Mesenchymal stem cell (in vitro differentiated cells and primary cell): ENCODE data around the gene REEP1.

ENCODE experiments used
- DNase-seq: peaks from one replicate; pipeline ENCODE4 v3.0.0-alpha.2; 2013
- H2AFZ ChIP-seq: one replicate; pipeline ENCODE4 v1.6.1; 2013; ENCODE audit warnings: low read depth, mild to moderate bottlenecking, control low read depth, inconsistent platforms, low read length, moderate library complexity
- H2AK5ac ChIP-seq: 2 replicates; pipeline ENCODE4 v1.6.1; 2013; ENCODE audit warnings: low read length, moderate library complexity, mild to moderate bottlenecking, inconsistent platforms; ENCODE audit not compliant: severe bottlenecking
- H2BK120ac ChIP-seq: one replicate; pipeline ENCODE4 v1.6.1; 2013; ENCODE audit warnings: low read depth, mild to moderate bottlenecking, inconsistent platforms, low read length, moderate library complexity
- H2BK12ac ChIP-seq, 2 experiments: one replicate each; pipeline ENCODE4 v1.6.1; 2013; ENCODE audit warnings: inconsistent platforms in 2 of 2, low read length in 2 of 2, mild to moderate bottlenecking in 2 of 2, moderate library complexity in 2 of 2, control low read depth in 1 of 2
- H2BK15ac ChIP-seq: one replicate; pipeline ENCODE4 v1.6.1; 2013; ENCODE audit warnings: mild to moderate bottlenecking, low read depth, inconsistent platforms; ENCODE audit not compliant: poor library complexity, severe bottlenecking
- H2BK5ac ChIP-seq: 2 replicates; pipeline ENCODE4 v1.6.1; 2013; ENCODE audit warnings: low read depth, mild to moderate bottlenecking, low read length, control low read depth, inconsistent platforms; ENCODE audit not compliant: poor library complexity, severe bottlenecking
- H3K14ac ChIP-seq, 2 experiments: one replicate each; pipeline ENCODE4 v1.6.1; 2013; ENCODE audit warnings: inconsistent platforms in 2 of 2, low read length in 2 of 2, control low read depth in 1 of 2, mild to moderate bottlenecking in 1 of 2, moderate library complexity in 1 of 2
- H3K18ac ChIP-seq, 2 experiments: one replicate each; pipeline ENCODE4 v1.6.1; 2013; ENCODE audit warnings: inconsistent platforms in 2 of 2, low read length in 2 of 2, control low read depth in 1 of 2, low read depth in 1 of 2, mild to moderate bottlenecking in 1 of 2
- H3K23ac ChIP-seq, 2 experiments: one replicate each; pipeline ENCODE4 v1.6.1; 2013; ENCODE audit warnings: inconsistent platforms in 2 of 2, low read length in 2 of 2, mild to moderate bottlenecking in 2 of 2, moderate library complexity in 2 of 2, control low read depth in 1 of 2
- H3K27ac ChIP-seq: 2 replicates; pipeline ENCODE4 v1.5.1; 2013; ENCODE audit warnings: mild to moderate bottlenecking, moderate library complexity, low read length, control low read depth, inconsistent platforms; ENCODE audit not compliant: poor library complexity, severe bottlenecking
- H3K27me3 ChIP-seq, 2 experiments: 2 replicates each; pipeline versions ENCODE4 v1.6.1 to v1.7.0; 2013; ENCODE audit warnings: low read length in 2 of 2, mild to moderate bottlenecking in 2 of 2, moderate library complexity in 2 of 2, control low read depth in 1 of 2, inconsistent platforms in 1 of 2; ENCODE audit not compliant: control insufficient read depth in 1 of 2, insufficient read depth in 1 of 2
- H3K36me3 ChIP-seq, 2 experiments: 2 replicates each; pipeline versions ENCODE4 v1.6.1 to v1.7.0; 2013; ENCODE audit warnings: low read length in 2 of 2, control low read depth in 1 of 2, inconsistent platforms in 1 of 2, low read depth in 1 of 2, mild to moderate bottlenecking in 1 of 2; ENCODE audit not compliant: insufficient read depth in 2 of 2, control insufficient read depth in 1 of 2
- H3K4ac ChIP-seq, 2 experiments: one replicate each; pipeline ENCODE4 v1.6.1; 2013; ENCODE audit warnings: inconsistent platforms in 2 of 2, low read length in 2 of 2, mild to moderate bottlenecking in 2 of 2, moderate library complexity in 2 of 2, control low read depth in 1 of 2, low read depth in 1 of 2
- H3K4me1 ChIP-seq: 2 replicates; pipeline ENCODE4 v1.6.1; 2013; ENCODE audit warnings: low read depth, low read length, control low read depth; ENCODE audit not compliant: control insufficient read depth, insufficient read depth
- H3K4me2 ChIP-seq: 2 replicates; pipeline ENCODE4 v1.6.1; 2013; ENCODE audit warnings: low read length, mild to moderate bottlenecking, inconsistent platforms; ENCODE audit not compliant: poor library complexity, severe bottlenecking
- H3K4me3 ChIP-seq, 2 experiments: 2 replicates each; pipeline versions ENCODE4 v1.5.1 to v1.7.0; 2013; ENCODE audit warnings: low read length in 2 of 2, mild to moderate bottlenecking in 2 of 2, control low read depth in 1 of 2, low read depth in 1 of 2; ENCODE audit not compliant: insufficient read depth in 1 of 2
- H3K79me1 ChIP-seq: replicated peaks from 2 replicates; pipeline ENCODE4 v1.6.1; 2013; ENCODE audit warnings: mild to moderate bottlenecking, control low read depth, low read length, inconsistent platforms; ENCODE audit not compliant: poor library complexity, severe bottlenecking
- H3K9ac ChIP-seq: 2 replicates; pipeline ENCODE4 v1.7.0; 2013; ENCODE audit warnings: mild to moderate bottlenecking, low read length, moderate library complexity
- H3K9me3 ChIP-seq: 2 replicates; pipeline ENCODE4 v1.7.0; 2013; ENCODE audit warnings: mild to moderate bottlenecking, low read length; ENCODE audit not compliant: control insufficient read depth
- H4K8ac ChIP-seq: one replicate; pipeline ENCODE4 v1.6.1; 2013; ENCODE audit warnings: inconsistent platforms, mild to moderate bottlenecking, low read length, moderate library complexity
- H4K91ac ChIP-seq: one replicate; pipeline ENCODE4 v1.6.1; 2013; ENCODE audit warnings: mild to moderate bottlenecking, low read length, inconsistent platforms
- WGBS: methylation state at CpG from one replicate; pipeline ENCODE4 v1.1.7; 2013; ENCODE audit warnings: mixed read lengths; 5-methylcytosine and 5-hydroxymethylcytosine counted together

The REEP1 gene

GRCh38 chr2:86260978-86261377 is 76.4 kb downstream of the REEP1 start:
- H3K4ac ChIP-seq, result no peak overlapping the region
- 76% methylated on average over 2 of the region's 2 CpGs for WGBS

GRCh38 chr2:86258106-86258505 is 79.3 kb downstream of the REEP1 start:
- H3K23ac ChIP-seq, result no peak overlapping the region
- H2AK5ac ChIP-seq, result no peak overlapping the region
- H2BK120ac ChIP-seq, result no peak overlapping the region
- no peak overlapping the region for H3K4me3 ChIP-seq
- no peak overlapping the region for H3K4me2 ChIP-seq
- H3K4ac ChIP-seq, result no peak overlapping the region
- H3K4me1 ChIP-seq, result peaks cover 4% of the 10 kb centered on the region
- no peaks in the 10 kb centered on the region for H3K79me1 ChIP-seq
- no peak overlapping the region for H2AFZ ChIP-seq
- H2BK5ac ChIP-seq, result no peak overlapping the region
- H4K91ac ChIP-seq, result no peak overlapping the region
- H3K9me3 ChIP-seq, result no peaks in the 10 kb centered on the region
- no peak overlapping the region for H3K18ac ChIP-seq
- no peak for DNase-seq
- 57% methylated on average over 1 of the region's 2 CpGs for WGBS
- no peak overlapping the region for H4K8ac ChIP-seq
- H2BK12ac ChIP-seq, result no peak overlapping the region
- H3K27ac ChIP-seq, result no peak overlapping the region
- H3K9ac ChIP-seq, result no peak overlapping the region
- no peak overlapping the region for H3K14ac ChIP-seq
- H3K27me3 ChIP-seq, result peaks cover 11 to 38% of the 10 kb centered on the region in 2 experiments
- H2BK15ac ChIP-seq, result no peak overlapping the region
- no peaks in the 10 kb centered on the region for H3K36me3 ChIP-seq

More at GRCh38 chr2:86260978-86261377, 76.4 kb downstream of the REEP1 start:
- Histone ChIP-seq H3K27me3 (peaks cover 0 to 18% of the 10 kb centered on the region in 2 experiments), H3K79me1 (no peaks in the 10 kb centered on the region), H2BK12ac (no peak overlapping the region), H3K18ac (no peak overlapping the region), H2BK15ac (no peak overlapping the region), H3K14ac (no peak overlapping the region), H3K9ac (no peak overlapping the region), H3K36me3 (no peaks in the 10 kb centered on the region), H3K4me2 (no peak overlapping the region), H3K4me1 (peaks cover 4% of the 10 kb centered on the region), H2AK5ac (peak overlapping the region; percentile 57), H3K4me3 (no peak overlapping the region), H3K27ac (no peak overlapping the region), H2AFZ (no peak overlapping the region), H3K23ac (no peak overlapping the region), H4K8ac (no peak overlapping the region), H4K91ac (no peak overlapping the region), H3K9me3 (no peaks in the 10 kb centered on the region), H2BK120ac (no peak overlapping the region), H2BK5ac (no peak overlapping the region)
- no peak for DNase-seq

GRCh38 chr2:86256982-86257381 is 80.4 kb downstream of the REEP1 start:
- H3K9ac ChIP-seq, result no peak overlapping the region
- DNase-seq, result no peak
- no peak overlapping the region for H2BK120ac ChIP-seq
- no peak overlapping the region for H3K14ac ChIP-seq
- H3K4me3 ChIP-seq, result no peak overlapping the region
- peaks cover 4% of the 10 kb centered on the region for H3K4me1 ChIP-seq
- peaks cover 15 to 42% of the 10 kb centered on the region in 2 experiments for H3K27me3 ChIP-seq
- H3K4me2 ChIP-seq, result no peak overlapping the region
- no peak overlapping the region for H3K18ac ChIP-seq
- H2BK5ac ChIP-seq, result no peak overlapping the region
- no peak overlapping the region for H2BK12ac ChIP-seq
- no peaks in the 10 kb centered on the region for H3K79me1 ChIP-seq
- H4K8ac ChIP-seq, result no peak overlapping the region
- no peak overlapping the region for H3K27ac ChIP-seq
- no peak overlapping the region for H2AK5ac ChIP-seq
- H3K9me3 ChIP-seq, result no peaks in the 10 kb centered on the region
- H4K91ac ChIP-seq, result no peak overlapping the region
- 59% methylated on average over 1 of the region's 3 CpGs for WGBS
- H2BK15ac ChIP-seq, result no peak overlapping the region
- no peaks in the 10 kb centered on the region for H3K36me3 ChIP-seq
- H2AFZ ChIP-seq, result no peak overlapping the region
- no peak overlapping the region for H3K23ac ChIP-seq
- H3K4ac ChIP-seq, result no peak overlapping the region

GRCh38 chr2:86256300-86256699 is 81.1 kb downstream of the REEP1 start:
- Histone ChIP-seq H3K4ac (no peak overlapping the region), H3K36me3 (no peaks in the 10 kb centered on the region), H4K91ac (no peak overlapping the region), H3K9me3 (no peaks in the 10 kb centered on the region), H2AK5ac (no peak overlapping the region), H3K27ac (no peak overlapping the region), H3K14ac (no peak overlapping the region), H2AFZ (no peak overlapping the region), H3K79me1 (no peaks in the 10 kb centered on the region), H3K9ac (no peak overlapping the region), H2BK120ac (no peak overlapping the region), H2BK15ac (no peak overlapping the region), H3K18ac (no peak overlapping the region), H3K4me1 (peaks cover 4% of the 10 kb centered on the region), H4K8ac (no peak overlapping the region), H3K4me2 (no peak overlapping the region), H3K4me3 (no peak overlapping the region), H3K23ac (no peak overlapping the region), H3K27me3 (peaks cover 22 to 48% of the 10 kb centered on the region in 2 experiments), H2BK5ac (no peak overlapping the region), H2BK12ac (no peak overlapping the region)
- no peak for DNase-seq
- 86% methylated on average over 4 of the region's 4 CpGs for WGBS
